ENCODE results near the gene HCK. TPM values are rescaled to one million over a fixed set of nuclear protein-coding genes. Genes with fewer than 3 reads are reported as not detected.

Gene HCK
- total RNA-seq, 1 experiment from 2014 or later: 0.17 TPM

- H3K4me1 ChIP-seq (ENCODE audit: control insufficient read depth in 1 of 2, insufficient read depth in 2 of 2, low read length in 2 of 2): peaks cover 6 to 9% of the 10 kb centered on the region in 2 experiments
- POLR2A ChIA-PET: no interaction called here
- no peak overlapping the region for H3K27ac ChIP-seq (ENCODE audit: low read depth, low read length)
- H2AFZ ChIP-seq (ENCODE audit: low read depth, low read length, poor library complexity, severe bottlenecking): no peak overlapping the region
- peaks cover 99% of the 10 kb centered on the region for H3K79me2 ChIP-seq (ENCODE audit: insufficient read depth, low read length)
- BruUV-seq (replicated peaks): no TSS peak
- H3K4me3 ChIP-seq (replicated peaks in 1 of 2; ENCODE audit: low read depth in 1 of 2, low read length in 2 of 2): no peak overlapping the region
- peaks cover 6% of the 10 kb centered on the region; the same call in 1 of the 2 replicates for H4K20me1 ChIP-seq (ENCODE audit: insufficient read depth)
- no peaks in the 10 kb centered on the region; a peak in 1 of 4 replicates for H3K9me3 ChIP-seq (ENCODE audit: control insufficient read depth in 1 of 2, insufficient read depth in 1 of 2, low read depth in 1 of 2, low read length in 2 of 2)
- no peaks in the 10 kb centered on the region for H3K27me3 ChIP-seq (ENCODE audit: insufficient read depth, low read length)
- H3K4me2 ChIP-seq (ENCODE audit: low read length): no peak overlapping the region
- H3K36me3 ChIP-seq (ENCODE audit: control insufficient read depth in 1 of 2, insufficient read depth in 2 of 2, low read length in 2 of 2): peaks cover 8 to 10% of the 10 kb centered on the region in 2 experiments; a peak in 2 of 4 replicates
- H3K9ac ChIP-seq (ENCODE audit: low read length): no peak overlapping the region
- no peaks in the 10 kb centered on the region for H3K9me2 ChIP-seq (ENCODE audit: insufficient read depth)
- CTCF ChIA-PET: no interaction called here
- RAD21 ChIA-PET (ENCODE audit: low non-redundant PET in 1 of 2, low total read pairs in 2 of 2, uncharacterized antibody in 2 of 2, unreplicated experiment in 2 of 2): no interaction called here
- peak; percentile 34 for TF ChIP-seq TCF7L2 (IDR thresholded peaks at IDR 0.05; ENCODE audit: borderline replicate concordance, extremely low read depth, insufficient read depth, insufficient read length)
- TF ChIP-seq RAD21 (IDR thresholded peaks at IDR 0.05; ENCODE audit: low read depth): no peak
- DNase-seq (ENCODE audit: low read depth, low spot score) (no peak), ATAC-seq (no peak)
- intact Hi-C loops (cut with micrococcal nuclease): no loop called here
Measured at GRCh38 chr20:32115211-32115767, 63.2 kb downstream of the HCK start.

GRCh38 chr20:32116079-32116521, 64.1 kb downstream of the HCK start:
- Histone ChIP-seq H3K9me3 (ENCODE audit: control insufficient read depth in 1 of 2, insufficient read depth in 1 of 2, low read depth in 1 of 2, low read length in 2 of 2) (no peaks in the 10 kb centered on the region; a peak in 1 of 4 replicates), H3K27ac (ENCODE audit: low read depth, low read length) (no peak overlapping the region), H3K36me3 (ENCODE audit: control insufficient read depth in 1 of 2, insufficient read depth in 2 of 2, low read length in 2 of 2) (peaks cover 8 to 10% of the 10 kb centered on the region in 2 experiments; a peak in 2 of 4 replicates), H3K9ac (ENCODE audit: low read length) (no peak overlapping the region), H3K79me2 (ENCODE audit: insufficient read depth, low read length) (peaks cover 98% of the 10 kb centered on the region), H3K4me1 (ENCODE audit: control insufficient read depth in 1 of 2, insufficient read depth in 2 of 2, low read length in 2 of 2) (peaks cover 0 to 2% of the 10 kb centered on the region in 2 experiments; a peak in 2 of 4 replicates), H3K27me3 (ENCODE audit: insufficient read depth, low read length) (no peaks in the 10 kb centered on the region), H4K20me1 (ENCODE audit: insufficient read depth) (peaks cover 6% of the 10 kb centered on the region; the same call in 1 of the 2 replicates), H3K4me3 (replicated peaks in 1 of 2; ENCODE audit: low read depth in 1 of 2, low read length in 2 of 2) (no peak overlapping the region), H2AFZ (ENCODE audit: low read depth, low read length, poor library complexity, severe bottlenecking) (no peak overlapping the region), H3K4me2 (ENCODE audit: low read length) (no peak overlapping the region), H3K9me2 (ENCODE audit: insufficient read depth) (no peaks in the 10 kb centered on the region)
- ChIA-PET RAD21 (ENCODE audit: low non-redundant PET in 1 of 2, low total read pairs in 2 of 2, uncharacterized antibody in 2 of 2, unreplicated experiment in 2 of 2) (no interaction called here), CTCF (no interaction called here), POLR2A (no interaction called here)
- no peak for ATAC-seq
- BruUV-seq (replicated peaks): no TSS peak
- no peak for DNase-seq (ENCODE audit: low read depth, low spot score)
- intact Hi-C loops (cut with micrococcal nuclease): no loop called here
- TF ChIP-seq CEBPB (IDR thresholded peaks at IDR 0.05; ENCODE audit: low read depth) (no peak), CBX3 (IDR thresholded peaks at IDR 0.05; ENCODE audit: low read depth) (no peak), FOSL1 (IDR thresholded peaks at IDR 0.05; ENCODE audit: low read depth) (no peak), CTCF (IDR thresholded peaks at IDR 0.05 in 2 of 3, conservative IDR thresholded peaks at IDR 0.05 in 1 of 3; ENCODE audit: borderline replicate concordance in 1 of 3, insufficient read depth in 1 of 3, low read depth in 2 of 3, low read length in 2 of 3) (no peak), EZH2 (IDR thresholded peaks at IDR 0.05) (no peak), JUND (IDR thresholded peaks at IDR 0.05) (no peak), ZBTB33 (IDR thresholded peaks at IDR 0.05; ENCODE audit: extremely low read depth, insufficient replicate concordance, low read length) (no peak), ZNF274 (IDR thresholded peaks at IDR 0.05; ENCODE audit: low read depth, low read length) (no peak), TCF7L2 (IDR thresholded peaks at IDR 0.05; ENCODE audit: borderline replicate concordance, extremely low read depth, insufficient read depth, insufficient read length) (no peak), SRF (IDR thresholded peaks at IDR 0.05; ENCODE audit: low read depth) (no peak), ELF1 (IDR thresholded peaks at IDR 0.05; ENCODE audit: borderline replicate concordance, low read depth) (no peak), RAD21 (IDR thresholded peaks at IDR 0.05; ENCODE audit: low read depth) (no peak), ATF3 (IDR thresholded peaks at IDR 0.05) (no peak)
